GM19023 (cell line): ENCODE data around the gene POLR3C.
"Not testable (repeated sequence)": the region's sequence is repeated elsewhere in the genome, so short reads cannot be mapped to it uniquely, and the experiment has no call there.

ENCODE experiments used
- ATAC-seq: cut with Tn5 transposase; IDR thresholded peaks from one replicate; pipeline ENCODE4 v1.9.1; 2021; ENCODE audit warnings: mild to moderate bottlenecking, moderate library complexity; ENCODE audit not compliant: unreplicated experiment

Gene POLR3C, protein sequence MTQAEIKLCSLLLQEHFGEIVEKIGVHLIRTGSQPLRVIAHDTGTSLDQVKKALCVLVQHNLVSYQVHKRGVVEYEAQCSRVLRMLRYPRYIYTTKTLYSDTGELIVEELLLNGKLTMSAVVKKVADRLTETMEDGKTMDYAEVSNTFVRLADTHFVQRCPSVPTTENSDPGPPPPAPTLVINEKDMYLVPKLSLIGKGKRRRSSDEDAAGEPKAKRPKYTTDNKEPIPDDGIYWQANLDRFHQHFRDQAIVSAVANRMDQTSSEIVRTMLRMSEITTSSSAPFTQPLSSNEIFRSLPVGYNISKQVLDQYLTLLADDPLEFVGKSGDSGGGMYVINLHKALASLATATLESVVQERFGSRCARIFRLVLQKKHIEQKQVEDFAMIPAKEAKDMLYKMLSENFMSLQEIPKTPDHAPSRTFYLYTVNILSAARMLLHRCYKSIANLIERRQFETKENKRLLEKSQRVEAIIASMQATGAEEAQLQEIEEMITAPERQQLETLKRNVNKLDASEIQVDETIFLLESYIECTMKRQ

DNA sequence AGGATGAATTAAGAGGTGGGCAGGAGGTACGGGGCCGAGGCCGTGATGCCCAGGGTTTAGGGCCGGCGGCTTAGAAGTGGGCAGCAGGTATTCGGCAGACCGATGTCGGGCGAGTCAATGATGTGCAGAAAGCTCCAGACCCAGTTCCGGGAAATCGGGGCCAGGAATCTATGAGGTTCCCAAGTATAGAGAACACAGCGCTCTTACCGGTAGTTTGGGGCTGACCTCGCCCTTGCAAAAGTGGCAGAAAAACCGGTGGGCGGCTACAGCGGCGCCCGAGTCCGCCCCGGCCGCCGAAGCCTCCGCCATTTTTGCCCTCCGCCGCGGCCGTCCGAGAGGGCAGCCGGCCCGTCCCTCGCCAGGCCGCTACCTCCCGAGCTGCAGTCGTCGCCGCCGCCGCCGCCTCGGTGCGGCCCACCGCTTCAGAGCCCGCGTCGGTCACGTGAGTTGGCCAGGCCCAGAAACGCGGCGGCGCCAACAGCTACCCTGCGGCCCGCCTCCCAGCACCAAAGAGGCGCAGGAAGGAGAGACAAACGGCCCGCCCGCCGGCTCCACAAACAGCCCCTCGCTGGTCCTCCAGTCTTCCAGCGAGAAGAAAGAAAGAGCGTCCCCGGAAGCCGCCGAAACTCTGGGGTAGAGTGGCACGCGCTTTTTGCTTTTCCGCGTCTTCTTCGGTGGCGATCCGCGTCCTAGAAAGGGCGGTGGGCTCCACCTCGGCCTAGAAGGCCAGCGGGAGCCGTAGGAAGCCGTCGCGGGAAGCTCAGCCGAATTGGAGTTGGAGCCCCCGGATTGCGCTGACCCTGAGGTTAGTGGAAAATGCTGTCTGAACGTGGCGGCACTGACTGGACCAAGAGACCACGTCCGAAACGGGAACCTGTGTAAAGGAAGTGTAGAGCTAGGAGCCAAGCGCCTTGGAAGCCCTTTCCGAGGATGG, at the start of gene POLR3C, which contains the start of gene RNF115:
Gene POLR3C, plus strand, starts transcription at position 636 of the 934 bp plus-strand sequence. CDS start 1,577 bp downstream, outside the sequence.
Gene RNF115, minus strand, starts transcription at position 531 of the 934 bp plus-strand sequence. Its CDS starts 222 bp downstream, at position 309.
- ATAC-seq: peak; percentile 88

DNA sequence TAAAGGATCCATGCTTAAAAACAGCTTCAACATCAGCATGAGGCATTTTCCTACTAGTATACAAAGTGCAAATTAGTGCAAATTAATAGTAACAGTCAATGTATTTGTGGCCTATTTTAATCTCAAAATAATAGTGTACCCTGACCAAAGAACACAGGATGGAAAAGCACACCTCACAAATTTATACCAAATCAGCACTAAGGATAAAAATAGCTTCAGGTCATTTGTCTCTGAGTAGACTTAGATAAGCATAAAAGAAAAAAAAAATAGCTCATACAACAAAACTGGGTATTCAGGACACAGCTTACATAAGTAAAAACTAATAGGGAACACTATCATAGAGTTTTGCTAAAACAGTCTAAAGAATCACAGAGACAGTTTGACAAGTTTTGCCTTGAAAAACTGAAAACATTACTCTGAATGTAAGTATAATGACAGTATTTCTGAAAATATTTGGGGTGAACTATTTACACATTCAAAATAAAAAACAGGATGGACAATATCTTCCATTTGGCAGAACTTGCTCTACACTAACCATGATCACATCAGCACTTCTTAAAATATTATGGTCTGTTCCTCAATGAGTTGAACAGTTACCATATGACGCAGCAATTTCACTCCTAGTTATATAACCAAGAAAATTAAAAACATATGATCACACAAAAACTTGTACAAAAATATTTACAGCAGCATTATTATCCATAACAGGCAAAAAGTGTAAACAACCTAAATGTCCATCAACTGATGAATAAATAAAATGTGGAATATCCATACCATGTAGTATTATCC, 46.4 kb upstream of the POLR3C start:
- ATAC-seq: no peak

DNA sequence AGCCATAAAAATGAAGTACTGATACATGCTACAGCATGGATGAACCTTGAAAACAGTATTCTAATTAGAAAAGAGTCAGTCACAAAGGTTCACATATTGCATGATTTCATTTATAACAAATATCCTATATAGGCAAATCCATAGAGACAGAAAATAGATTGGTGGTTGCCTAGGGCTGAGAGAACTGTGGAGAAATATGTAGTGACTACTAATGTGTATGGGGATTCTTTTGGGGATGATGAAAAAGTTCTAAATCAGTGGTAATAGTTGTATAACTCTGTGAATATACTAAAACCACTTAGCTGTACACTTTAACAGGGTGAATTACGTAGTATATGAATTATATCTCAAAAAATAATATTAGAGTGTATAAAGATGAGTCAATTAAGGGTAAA, 45.9 kb upstream of the POLR3C start:
- ATAC-seq: no peak

DNA sequence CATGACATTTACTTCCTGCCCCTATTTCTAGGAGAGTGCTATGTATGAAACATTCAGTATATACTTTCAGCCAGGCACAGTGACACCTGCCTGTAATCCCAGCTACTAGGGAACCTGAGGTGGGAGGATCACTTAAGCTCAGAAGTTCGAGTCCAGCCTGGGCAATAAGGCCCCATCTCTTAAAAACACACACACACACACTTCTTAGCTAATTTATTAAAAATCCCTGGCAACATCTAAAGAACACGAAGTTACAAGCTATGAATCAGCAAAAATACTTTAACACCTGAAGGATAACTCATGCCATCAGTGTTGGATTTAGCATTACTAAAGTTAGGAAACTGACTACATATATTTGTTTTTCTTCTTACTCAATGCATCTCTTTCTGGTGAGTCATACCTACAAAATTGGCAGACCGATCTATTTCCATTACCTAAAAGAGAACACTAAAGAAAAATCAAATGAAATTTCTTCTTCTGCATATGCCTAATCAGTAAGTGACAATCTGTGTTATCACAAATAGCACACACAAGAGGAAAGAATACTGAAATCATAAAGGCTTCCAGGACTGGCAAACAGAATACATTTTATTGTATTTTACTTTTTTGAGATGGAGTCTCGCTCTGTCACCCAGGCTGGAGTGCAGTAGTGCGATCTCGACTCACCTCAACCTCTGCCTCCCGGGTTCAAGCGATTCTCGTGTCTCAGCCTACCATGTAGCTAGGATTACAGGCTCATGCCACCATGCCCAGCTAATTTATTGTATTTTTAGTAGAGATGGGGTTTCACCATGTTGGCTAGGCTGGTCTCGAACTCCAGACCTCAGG, 41.5 kb upstream of the POLR3C start:
- no peak for ATAC-seq

DNA sequence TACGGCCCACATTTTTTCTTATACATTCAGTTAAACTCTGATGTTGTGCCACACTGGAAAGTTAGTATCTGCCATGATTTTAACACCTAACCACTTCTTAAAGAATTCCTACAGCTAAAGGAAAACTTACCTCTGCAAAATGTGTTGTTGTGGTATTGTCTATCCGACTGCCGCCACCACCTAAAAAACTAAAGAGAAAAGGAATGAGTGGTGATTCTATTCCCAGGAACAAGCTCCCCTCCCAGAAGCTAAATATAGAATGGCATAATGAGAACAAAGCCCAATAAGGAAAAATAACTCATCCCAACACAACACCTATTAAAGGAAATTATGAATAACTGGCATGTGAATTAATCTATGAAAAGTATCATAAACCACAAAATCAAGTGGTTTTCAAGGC, 39.6 kb upstream of the POLR3C start:
- no peak for ATAC-seq

DNA sequence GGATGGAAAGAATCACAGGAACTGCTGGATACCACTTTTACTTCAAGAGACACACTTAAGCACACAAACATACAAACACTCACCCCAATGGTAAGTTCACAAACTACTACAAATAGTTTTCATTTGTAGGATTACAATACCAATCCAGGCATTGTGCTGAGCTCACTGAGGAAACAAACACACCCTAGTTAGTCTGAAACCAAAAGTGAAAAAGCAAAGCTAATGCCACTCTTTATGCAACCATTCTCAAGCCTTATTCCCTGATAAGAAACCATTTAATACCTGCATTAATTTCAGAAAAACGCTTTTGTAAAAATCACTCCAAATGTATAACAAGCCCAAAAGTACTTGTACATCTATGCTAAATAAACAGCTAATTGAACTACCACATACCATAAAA, 38.5 kb upstream of the POLR3C start:
- ATAC-seq: no peak

DNA sequence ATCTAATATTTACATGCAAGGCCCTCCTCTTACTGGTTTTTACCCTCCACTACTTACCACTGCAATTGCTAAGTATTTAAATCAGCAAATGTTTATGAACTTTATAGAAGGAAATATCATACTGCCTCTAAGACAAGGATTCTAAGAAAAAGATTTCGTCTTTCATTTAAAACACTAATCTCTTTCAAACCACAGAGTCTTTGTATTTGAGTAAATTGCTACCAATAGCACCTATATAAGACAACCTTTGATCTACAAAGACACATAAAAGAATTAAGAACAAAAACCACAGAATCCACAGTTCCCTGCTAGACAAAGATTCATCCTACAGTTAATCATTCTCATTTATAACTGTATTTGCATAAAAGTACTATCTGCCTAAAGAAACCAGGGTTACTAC, 37.7 kb upstream of the POLR3C start:
- no peak for ATAC-seq

DNA sequence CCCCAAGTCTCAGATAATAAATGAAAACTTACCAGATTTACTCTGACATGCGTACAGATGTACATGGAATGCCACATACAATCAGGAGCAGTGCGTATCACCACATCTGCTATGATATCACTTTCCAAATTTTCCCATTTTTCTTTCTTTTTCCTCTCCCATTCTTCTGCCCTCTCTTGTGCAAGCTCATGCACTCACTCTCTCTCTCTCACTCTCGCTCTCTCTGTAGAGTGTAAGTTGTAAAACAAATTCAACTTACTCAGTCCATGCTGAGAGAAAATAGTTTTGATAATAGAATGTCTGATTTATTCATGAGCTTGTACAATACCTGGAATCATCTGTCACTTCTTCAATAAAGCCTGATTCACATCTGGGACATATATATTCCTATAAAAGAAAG, 35.4 kb upstream of the POLR3C start:
- no peak for ATAC-seq

DNA sequence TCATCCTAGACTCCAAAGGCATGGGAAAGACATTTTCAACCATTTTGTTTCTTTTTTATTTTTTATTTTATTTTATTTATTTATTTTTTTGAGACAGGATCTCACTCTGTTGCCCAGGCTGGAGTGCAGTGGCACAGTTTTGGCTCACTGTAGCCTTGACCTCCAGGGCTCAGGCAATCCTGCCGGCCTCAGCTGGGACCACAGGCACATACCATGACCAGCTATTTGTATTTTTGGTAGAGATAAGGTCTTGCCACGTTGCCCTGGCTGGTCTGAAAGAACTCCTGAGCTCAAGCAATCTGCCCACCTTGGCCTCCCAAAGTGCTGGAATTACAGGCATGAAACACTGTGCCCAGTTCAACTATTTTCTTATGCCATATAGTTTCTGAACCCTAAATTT, 32.1 kb upstream of the POLR3C start:
- not testable (repeated sequence) for ATAC-seq

DNA sequence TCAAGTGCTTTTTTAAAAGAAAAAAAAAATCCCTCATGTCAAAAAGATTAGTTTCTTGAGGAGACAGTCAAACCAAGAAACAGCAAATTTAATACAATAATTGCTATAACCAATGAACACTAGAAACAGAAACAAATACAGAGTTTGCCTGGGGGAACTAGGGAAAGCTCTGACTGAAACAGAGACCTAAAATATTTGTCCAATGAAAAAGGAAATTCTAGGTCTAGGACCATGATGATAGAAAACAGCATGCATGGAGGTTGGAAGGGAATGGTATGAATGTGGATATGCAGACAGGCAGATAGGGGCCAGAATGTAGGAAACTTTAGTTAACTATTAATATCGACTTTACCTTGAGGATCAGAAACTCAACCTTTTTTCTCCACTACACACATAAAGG, 31.5 kb upstream of the POLR3C start:
- no peak for ATAC-seq

DNA sequence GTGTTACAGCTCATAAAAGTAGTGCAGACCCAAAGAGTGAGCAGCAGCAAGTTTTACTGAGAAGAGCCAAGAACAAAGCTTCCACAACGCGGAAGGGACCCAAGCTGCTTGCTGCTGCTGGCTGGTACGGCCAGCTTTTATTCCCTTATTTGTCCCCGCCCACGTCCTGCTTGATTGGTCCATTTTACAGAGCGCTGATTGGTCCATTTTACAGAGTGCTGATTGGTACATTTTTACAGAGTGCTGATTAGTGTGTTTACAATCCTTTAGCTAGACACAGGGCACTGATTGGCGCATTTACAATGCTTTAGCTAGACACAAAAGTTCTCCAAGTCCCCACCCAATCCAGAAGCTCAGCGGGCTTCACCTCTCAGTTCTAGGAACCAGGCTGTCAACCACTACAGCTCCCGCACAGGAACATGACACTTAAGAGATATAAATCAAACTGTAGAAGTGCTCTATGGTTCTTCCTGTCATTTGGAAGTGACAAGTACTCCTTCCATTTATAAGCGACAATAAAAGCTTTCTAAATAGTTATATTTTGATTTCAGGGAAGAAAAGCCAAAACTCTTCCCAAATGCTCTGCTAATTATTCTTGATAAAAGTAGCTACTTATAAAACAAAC, 28.6 kb upstream of the POLR3C start:
- ATAC-seq: no peak

DNA sequence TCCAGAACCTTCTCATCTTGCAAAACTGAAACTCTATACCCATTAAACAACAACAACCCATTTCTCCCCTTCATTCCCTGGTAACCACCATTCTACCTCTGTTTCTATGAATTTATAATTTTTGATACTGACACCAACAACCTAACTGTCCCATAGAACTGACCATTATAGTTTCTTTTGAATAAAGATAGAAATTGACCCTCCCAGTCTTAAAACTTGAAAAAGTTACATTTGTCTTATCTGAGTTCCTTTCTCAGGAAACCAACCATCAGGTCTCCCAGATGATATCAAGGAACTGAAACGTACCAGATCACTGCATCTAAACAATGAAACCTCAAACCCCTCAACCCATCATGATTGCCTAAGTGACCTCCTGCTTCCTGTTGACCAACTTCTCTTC, 27.2 kb upstream of the POLR3C start:
- ATAC-seq: no peak

DNA sequence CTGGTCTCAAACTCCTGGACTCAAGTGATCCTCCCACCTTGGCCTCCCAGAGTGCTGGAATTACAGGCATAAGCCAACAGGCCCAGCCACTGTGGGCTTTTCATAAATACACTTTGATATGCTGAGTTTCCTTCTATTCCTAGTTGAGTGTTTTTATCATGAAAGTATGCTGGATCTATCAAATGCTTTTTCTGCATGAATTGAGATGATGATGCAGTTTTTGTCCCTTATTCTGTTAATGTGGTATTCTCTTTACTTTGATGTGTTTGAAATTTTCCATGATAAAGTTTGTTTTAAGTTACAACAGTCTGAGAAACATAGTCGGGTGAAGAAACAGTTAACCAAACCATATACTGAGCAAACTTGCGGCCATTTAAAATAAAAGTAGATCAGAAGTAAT, 24.2 kb upstream of the POLR3C start:
- no peak for ATAC-seq

DNA sequence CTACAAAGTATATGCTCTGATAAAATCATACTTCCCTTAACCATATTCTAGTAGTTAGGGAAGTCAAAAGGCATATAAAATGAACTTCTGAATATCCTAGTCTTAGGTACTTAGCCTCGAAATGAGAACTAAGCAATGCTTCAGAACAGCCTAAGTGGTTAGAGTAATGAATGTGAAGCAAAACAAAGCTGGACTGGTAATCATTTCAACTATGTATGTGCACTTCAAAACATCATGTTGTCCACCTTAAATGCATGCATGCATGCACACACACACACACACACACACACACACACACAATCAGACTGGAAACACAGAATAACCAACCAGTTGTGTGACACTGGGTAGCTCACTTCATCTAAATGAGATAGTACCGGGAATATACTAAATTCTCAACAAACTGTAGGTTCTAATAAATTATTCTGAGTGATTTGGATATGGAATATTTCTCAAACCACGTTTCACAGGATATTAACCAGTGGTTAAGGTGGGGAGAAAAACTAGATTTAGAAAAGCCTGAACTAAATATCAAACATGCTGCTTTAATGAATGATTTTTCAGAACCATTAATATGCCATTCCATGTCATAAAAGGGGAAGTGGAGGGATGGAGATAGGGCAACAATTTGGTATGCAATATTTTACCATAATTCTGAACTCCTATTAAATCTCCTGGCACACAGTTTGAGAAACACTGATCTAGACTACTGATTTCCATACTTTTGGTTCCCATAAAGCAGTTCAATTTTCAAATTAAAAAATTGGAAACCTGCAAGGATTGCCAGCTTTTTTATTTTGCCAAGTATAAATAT, 19.6 kb upstream of the POLR3C start:
- ATAC-seq: no peak

DNA sequence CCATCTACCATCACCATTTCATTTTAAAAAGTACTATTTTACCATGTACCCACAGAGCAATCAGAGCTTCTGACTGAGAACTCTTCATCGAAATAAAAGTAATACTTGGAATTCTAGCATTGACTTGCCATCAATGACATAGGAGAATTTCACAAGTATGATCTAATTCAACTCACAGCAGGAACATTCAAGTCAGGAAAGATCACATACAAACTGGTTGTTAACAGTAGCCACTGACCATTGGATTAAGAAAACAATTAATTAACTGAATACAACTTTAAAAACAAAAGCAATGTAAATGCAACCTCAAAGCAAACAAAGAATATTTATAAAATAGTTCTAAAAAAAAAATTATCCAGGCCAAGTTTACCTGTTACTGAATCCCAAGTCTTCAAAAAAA, 18.9 kb upstream of the POLR3C start:
- no peak for ATAC-seq

DNA sequence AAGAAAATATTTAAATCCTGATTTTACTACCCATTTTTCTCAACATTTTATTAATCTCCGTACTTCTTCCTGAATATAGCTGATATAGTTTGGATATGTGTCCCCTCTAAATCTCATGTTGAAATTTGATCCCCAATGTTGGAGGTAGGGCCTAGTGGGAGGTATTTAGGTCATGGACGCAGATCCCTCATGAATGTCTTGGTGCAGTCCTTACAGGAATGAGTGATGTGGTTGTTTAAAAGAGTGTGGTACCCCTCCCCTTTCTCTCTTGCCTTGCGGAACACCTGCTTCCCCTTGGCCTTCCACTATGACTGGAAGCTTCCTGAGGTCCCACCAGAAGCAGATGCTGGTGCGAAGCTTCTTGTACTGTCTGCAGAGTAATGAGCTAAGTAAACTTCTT, 17.6 kb upstream of the POLR3C start:
- no peak for ATAC-seq

DNA sequence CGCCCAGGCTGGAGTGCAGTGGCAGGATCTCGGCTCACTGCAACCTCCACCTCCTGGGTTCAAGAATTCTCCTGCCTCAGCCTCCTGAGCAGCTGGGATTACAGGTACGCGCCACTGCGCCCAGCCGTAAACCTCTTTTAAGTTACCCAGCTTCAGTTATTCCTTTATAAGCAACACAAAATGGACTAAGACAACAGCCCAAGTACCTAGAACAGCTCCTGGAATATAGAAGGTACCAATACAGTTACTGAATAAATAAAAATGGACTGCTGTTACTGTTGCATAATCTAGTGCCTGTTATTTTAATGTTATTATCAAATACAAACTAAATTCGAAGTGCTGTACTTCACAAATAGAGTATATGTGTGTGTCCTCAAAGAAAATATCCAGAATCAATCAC, 17.2 kb upstream of the POLR3C start:
- no peak for ATAC-seq

DNA sequence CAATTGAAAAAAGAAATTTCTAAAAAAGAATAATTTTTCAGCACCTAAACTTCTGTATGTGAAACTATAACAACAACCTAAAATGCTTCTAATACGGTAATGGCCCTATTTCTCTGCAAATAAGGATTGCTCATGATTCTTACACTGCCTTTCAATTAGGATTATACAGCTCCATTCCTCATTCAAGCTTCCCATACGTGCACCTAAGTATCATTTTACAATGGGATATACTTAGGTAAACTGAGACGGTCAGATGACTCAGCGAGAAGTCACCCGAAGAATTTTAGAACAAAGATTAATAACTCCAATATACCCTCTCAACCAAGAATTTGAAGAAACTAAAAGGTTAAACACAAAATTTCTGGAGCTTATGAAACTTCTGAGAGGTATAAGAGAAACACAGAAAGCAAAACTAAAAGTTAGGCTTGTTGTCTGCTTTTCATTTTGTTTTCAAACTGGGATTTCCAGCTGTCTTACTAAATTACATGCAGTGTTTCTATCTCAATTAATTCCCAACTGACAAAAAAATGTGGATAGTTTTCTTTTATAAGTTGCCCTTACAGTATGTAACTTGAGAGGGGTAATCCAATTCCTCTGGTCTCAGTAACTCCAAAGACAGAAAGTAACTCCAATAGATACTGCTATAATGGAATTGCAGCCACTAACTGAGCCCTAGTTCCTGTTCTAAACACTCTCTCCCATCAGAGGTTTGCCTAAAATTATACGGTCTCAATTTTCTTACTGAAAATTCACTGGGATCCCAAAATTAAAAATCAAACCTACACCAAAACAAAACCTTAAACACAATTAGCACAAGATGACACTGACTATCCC, 10.8 kb upstream of the POLR3C start:
- ATAC-seq: not testable (repeated sequence)
